HT-29 (cell line): ENCODE data around the gene SHC1. TPM values are rescaled to one million over a fixed set of nuclear protein-coding genes. Genes with fewer than 3 reads are reported as not detected.
A peak's percentile ranks its signal among the peaks of the same experiment; 100 is the strongest.

Source experiments
- DNase-seq: peaks from one replicate; pipeline ENCODE4 v3.0.0-alpha.2; 2015; ENCODE audit warnings: low spot score
- total RNA-seq: library from RNA; depleted of rRNA; stranded (reverse); fragments of >200 nt; shearing (Covaris generic); gene quantifications from 2 replicates; pipeline ENCODE4 v1.2.3, GENCODE V29; 2014

The SHC1 gene
- total RNA-seq, 1 experiment from 2014 or later = 120 TPM

- no peak for DNase-seq
Measured at GRCh38 chr1:155009221-155009711, 38.7 kb upstream of the SHC1 start.

- DNase-seq = no peak
Measured at GRCh38 chr1:155008015-155008941, 37.7 kb upstream of the SHC1 start.

- no peak for DNase-seq
Measured at GRCh38 chr1:155007251-155007828, 36.8 kb upstream of the SHC1 start.

GRCh38 chr1:155006601-155007101 is 36.1 kb upstream of the SHC1 start:
- no peak for DNase-seq

DNA sequence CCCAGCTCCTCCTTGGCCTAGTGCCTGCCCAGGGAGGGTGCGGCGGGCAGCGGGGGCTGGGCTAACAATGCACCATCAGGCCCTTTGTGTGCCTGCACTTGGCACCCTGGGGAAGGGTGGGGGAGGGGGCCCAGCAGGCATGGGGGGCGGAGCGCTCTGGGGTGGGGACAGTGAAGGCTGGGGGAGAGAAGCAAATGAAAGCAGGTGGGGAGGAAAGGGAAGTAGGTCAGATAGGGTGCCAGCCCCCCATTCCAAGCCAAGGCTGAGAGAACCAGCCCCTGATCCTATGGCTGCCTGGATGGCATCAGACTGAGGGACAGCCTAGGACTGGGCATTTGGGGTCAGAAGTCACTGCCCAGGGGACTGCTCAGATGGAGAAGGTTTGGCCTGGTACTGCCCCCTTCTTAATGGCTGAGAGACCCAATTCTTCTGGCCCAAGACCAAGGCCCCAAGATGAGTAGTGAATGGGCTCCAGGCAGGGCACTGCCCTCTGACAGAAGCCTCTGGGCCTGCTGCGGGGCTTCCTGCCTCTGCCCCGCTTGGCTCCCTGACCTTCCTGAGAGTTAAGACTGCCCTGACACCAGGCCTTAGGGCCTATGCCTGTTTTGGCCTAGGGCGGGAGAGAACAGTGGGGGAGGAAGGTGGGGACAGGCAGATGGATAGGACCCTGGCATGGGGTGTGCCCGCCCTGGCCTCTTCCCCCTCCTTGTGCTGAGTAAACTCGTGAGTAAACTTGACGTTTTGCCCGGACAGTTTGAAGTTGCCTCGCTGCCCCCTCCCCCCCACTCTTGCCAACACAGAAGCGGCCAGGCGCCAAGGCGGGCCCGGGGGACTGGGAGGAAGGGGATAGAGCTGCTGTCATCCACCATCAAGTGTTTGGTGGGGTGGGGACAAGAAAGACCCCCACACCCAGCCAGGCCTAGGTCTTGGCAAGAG is 34.8 kb upstream of the SHC1 start:
- no peak for DNase-seq

DNA sequence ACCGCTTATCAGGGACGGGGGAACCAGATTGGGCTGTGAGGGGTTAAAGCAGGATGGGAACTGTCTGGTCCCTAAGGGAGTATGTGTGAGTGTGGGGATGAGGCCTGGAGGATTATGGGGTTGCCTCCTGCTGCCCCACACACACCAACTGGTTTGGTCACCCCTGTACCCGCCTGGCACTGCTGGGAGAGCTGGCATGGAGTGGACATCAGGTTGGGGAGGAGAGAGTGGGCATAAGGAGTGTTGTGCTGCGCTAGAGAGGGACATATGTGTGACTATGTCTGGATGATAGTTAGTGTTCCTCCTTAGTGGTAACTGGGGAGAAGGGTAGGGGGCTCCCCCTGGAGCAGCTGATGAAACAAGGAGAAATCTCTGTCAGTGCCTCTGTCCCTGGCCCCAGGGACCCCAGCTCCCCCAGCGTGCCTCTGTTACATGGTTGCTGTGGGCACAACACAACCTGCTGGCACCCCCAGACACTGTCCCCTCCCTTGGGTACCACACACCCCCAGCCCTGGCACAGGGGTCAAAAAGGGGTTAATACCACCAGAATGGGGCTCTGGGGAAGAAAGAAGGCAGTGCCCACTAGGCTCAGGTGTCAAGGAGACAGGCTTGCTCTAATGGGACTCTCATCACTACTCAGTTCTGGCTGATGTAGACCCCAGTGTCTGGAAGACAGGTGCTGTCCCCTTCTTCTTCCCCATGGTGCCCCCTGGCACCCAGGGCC is 34.0 kb upstream of the SHC1 start:
- peak; percentile 36 for DNase-seq

GRCh38 chr1:155003766-155004351 is 33.3 kb upstream of the SHC1 start:
- peak; percentile 42 for DNase-seq

- peak; percentile 48 for DNase-seq
Measured at GRCh38 chr1:155003227-155003765, 32.7 kb upstream of the SHC1 start.

DNA sequence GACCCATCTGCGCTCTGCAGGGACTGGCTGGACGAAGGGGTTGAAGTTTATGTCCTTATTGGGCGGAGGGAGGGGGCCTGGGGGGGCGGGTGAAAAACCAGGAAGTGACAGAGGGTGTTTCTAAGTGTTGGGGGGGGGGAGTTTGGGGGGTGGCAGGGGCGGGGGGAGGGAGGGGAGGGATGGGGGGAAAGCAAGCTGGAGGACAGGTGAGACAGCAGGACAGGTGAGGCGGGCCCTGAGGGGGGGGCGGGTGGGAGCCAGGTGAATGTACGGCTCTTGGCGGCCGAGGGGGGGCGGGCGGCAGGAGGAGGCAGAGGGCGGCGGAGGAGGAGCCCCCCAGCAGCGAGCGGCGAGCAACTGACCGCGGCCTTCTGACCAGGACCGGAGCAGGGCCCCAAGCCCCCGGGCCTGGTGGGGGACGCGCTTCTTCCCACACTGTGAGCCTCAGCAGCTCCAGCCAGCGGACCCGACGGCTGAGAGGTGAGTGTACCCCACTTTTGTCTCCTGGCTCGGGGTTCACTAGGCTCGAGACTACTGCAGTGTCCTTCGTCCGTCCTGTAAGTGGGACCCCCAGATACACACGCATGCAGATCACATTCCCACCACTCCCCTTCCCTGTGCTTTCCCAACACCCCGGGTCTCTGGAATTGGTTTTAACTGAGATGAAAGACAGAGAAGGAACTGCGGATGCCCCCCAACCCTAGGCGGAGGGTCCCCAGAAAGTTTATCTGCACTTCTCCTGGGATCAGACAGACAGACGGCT is 32.1 kb upstream of the SHC1 start, which contains the start of gene ZBTB7B:
Gene ZBTB7B (plus strand): TSS at position 339 of the 763 bp plus-strand sequence. CDS start 11,859 bp downstream, outside the sequence.
- DNase-seq = peak; percentile 48

DNA sequence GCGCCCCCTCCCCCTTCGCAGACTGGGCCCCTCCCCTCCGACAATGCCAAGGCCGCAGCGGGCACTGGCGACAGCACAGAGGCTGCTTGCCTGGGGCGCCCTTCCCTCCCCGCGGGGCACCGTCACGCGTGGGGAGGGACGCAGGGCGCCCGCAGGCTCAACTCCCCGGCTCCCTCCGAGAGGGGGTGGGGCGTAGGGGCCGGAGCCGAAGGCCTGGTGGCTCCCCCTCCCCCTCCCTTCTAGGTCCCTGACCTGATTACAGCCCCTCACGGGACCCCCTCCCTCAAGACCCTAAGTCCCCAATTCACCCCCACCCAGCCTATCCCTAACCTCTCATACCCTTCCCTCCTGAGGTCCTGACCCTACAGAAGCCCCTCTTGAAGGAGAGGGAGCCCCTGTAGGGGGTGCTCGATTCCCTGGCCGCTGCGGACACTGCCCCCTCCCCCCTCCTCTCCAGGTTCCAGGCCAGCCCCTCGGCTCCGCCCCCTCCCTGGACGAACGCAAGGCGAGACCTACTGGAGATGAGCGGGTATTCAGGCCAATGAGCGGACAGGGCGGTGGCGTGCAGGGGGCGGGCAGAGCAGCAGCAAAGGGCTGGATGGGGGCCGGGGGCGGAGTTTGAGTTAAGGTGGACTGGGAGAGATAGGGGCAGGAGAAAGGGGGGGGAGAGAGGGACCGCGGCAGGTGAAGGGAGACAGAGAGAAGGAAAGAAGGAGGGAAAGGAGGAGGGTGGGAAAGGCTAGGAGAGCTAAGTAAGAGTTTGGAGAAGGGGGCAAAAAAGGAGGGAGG is 31.3 kb upstream of the SHC1 start:
- peak; percentile 98 for DNase-seq

DNA sequence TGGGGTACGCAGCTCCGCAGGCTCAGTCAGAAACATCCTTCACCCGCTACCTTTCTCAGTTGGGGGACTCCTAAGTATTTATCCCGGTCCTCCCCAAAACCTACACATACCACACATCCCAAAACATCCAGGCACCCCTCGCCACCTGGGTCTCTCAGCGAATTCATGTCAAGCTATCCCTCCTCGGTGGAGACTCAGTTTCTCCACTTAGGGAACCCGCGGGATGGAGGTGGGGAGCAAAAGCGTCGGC is 30.8 kb upstream of the SHC1 start:
- no peak for DNase-seq

- peak; percentile 95 for DNase-seq
Measured at GRCh38 chr1:155000726-155001424, 30.3 kb upstream of the SHC1 start.

DNA sequence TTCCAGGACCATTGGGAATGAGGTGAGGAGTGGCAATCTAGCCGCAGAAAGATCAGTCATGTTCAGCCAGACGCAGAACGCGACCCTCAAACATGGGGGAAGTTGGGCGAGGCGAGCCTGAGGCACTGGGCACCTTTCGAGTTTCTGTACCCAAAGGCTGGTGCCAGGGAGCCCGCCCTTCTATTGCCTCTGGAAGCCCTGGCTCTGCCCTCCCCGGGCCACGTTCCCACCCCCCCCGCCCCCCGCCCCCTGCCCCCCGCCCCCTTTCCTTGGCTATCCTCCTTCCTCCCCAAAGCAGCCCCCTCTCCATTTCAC is 29.8 kb upstream of the SHC1 start:
- DNase-seq = peak; percentile 48

GRCh38 chr1:154999571-155000410 is 29.2 kb upstream of the SHC1 start:
- DNase-seq = peak; percentile 56

DNA sequence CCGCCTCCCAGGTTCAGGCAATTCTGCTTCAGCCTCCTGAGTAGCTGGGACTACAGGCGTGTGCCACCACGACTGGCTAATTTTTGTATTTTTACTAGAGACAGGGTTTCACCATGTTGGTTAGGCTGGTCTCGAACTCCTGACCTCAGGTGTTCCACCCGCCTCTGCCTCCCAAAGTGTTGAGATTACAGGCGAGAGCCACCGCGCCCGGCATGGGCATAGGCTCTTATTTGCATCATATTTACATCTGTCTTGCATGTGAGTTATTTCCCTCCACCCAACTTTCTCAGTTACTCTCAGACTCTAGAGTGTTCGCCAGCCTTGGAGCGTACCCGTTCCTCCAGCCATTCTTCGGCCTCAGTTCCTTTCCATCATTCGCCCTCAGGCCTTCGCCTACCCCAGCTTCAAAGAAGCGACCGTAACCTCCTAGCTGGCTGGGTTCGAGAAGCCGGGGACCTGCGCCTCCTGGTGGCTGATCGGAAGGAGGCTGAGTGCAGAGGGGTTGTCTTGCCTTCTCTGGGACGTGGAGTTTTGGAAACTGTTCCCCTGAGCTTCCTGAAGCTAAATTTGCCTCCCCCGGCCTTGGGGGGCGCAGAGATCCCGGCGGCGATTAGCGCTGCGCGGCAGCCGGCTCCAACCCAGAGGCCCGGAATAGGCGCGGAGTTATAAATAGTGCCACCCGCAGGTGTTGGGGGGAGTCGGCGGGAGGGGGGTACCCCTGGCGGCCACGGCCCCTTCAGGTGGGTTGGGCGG is 28.4 kb upstream of the SHC1 start:
- peak; percentile 60 for DNase-seq

- DNase-seq = no peak
Measured at GRCh38 chr1:154998201-154998780, 27.7 kb upstream of the SHC1 start.
